Neural cell (in vitro differentiated cells): ENCODE data around the gene SEMA7A. TPM values are rescaled to one million over a fixed set of nuclear protein-coding genes. Genes with fewer than 3 reads are reported as not detected.

ENCODE experiments used
- H2AFZ ChIP-seq: fragments of 200-600, 300-800 bp; sonication (generic), shearing (Covaris generic); 2 replicates; pipeline ENCODE4 v1.6.0; 2014; ENCODE audit warnings: low read depth, mild to moderate bottlenecking, antibody characterized with exemption, low read length, moderate library complexity
- H3F3A ChIP-seq: fragments of 200-600 bp; shearing (Covaris generic); 2 replicates; pipeline ENCODE4 v1.6.1; 2016; ENCODE audit warnings: mild to moderate bottlenecking, moderate library complexity, mixed read lengths, antibody characterized with exemption, low read length; ENCODE audit not compliant: insufficient read depth, poor library complexity, severe bottlenecking
- H3K27ac ChIP-seq: fragments of 200-600, 300-800 bp; sonication (generic), shearing (Covaris generic); 2 replicates; pipeline ENCODE4 v1.5.1; 2014; ENCODE audit warnings: mild to moderate bottlenecking, low read length, moderate library complexity
- H3K27me3 ChIP-seq: fragments of 300-800, 200-600 bp; sonication (generic), shearing (Covaris generic); 2 replicates; pipeline ENCODE4 v1.6.0; 2014; ENCODE audit warnings: mild to moderate bottlenecking, low read depth, low read length, moderate library complexity; ENCODE audit not compliant: insufficient read depth
- H3K36me3 ChIP-seq: fragments of 300-800, 200-600 bp; sonication (generic), shearing (Covaris generic); 2 replicates; pipeline ENCODE4 v1.5.1; 2014; ENCODE audit warnings: mild to moderate bottlenecking, antibody characterized with exemption, low read length, moderate library complexity; ENCODE audit not compliant: insufficient read depth
- H3K4me2 ChIP-seq: fragments of 300-800, 200-600 bp; sonication (generic), shearing (Covaris generic); 2 replicates; pipeline ENCODE4 v1.6.0; 2014; ENCODE audit warnings: mild to moderate bottlenecking, low read length
- H3K4me3 ChIP-seq: fragments of 300-800, 200-600 bp; sonication (generic), shearing (Covaris generic); 2 replicates; pipeline ENCODE4 v1.5.1; 2014; ENCODE audit warnings: mild to moderate bottlenecking, low read length, moderate library complexity
- H3K79me2 ChIP-seq: fragments of 200-600 bp; shearing (Covaris generic); replicated peaks from 2 replicates; pipeline ENCODE4 v1.6.0; 2014; ENCODE audit warnings: mild to moderate bottlenecking, low read length, moderate library complexity; ENCODE audit not compliant: insufficient read depth
- H3K9ac ChIP-seq: fragments of 300-800, 200-600 bp; sonication (generic), shearing (Covaris generic); 2 replicates; pipeline ENCODE4 v1.6.1; 2016; ENCODE audit warnings: mild to moderate bottlenecking, low read length, mixed read lengths
- H3K9me2 ChIP-seq: fragments of 200-600 bp; shearing (Covaris generic); 2 replicates; pipeline ENCODE4 v1.6.1; 2016; ENCODE audit warnings: mild to moderate bottlenecking, low read length, mixed read lengths; ENCODE audit not compliant: insufficient read depth
- H3K9me3 ChIP-seq: fragments of 200-600, 300-800 bp; sonication (generic), shearing (Covaris generic); 2 replicates; pipeline ENCODE4 v1.6.1; 2016; ENCODE audit warnings: mild to moderate bottlenecking, mixed run types, low read length, moderate library complexity, mixed read lengths
- H4K20me1 ChIP-seq: fragments of 200-600 bp; shearing (Covaris generic); 2 replicates; pipeline ENCODE4 v1.6.1; 2016; ENCODE audit warnings: mild to moderate bottlenecking, mixed run types; ENCODE audit not compliant: insufficient read depth
- EP300 ChIP-seq: fragments of 450-650 bp; conservative IDR thresholded peaks from 2 replicates; pipeline ENCODE4 v1.6.1; 2014; ENCODE audit warnings: antibody characterized with exemption, mild to moderate bottlenecking, moderate library complexity; ENCODE audit not compliant: poor library complexity, severe bottlenecking
- EZH2 ChIP-seq: fragments of 200-600, 300-800 bp; shearing (Covaris generic), sonication (generic); IDR thresholded peaks from 2 replicates; pipeline ENCODE4 v1.6.1; 2014; ENCODE audit warnings: antibody characterized with exemption, low read length, borderline replicate concordance, mild to moderate bottlenecking; ENCODE audit not compliant: insufficient read depth, poor library complexity, severe bottlenecking
- MXI1 ChIP-seq: fragments of 450-650 bp; conservative IDR thresholded peaks from 2 replicates; pipeline ENCODE4 v1.6.1; 2014; ENCODE audit warnings: antibody characterized with exemption, mild to moderate bottlenecking; ENCODE audit not compliant: poor library complexity, severe bottlenecking
- POLR2AphosphoS5 ChIP-seq: IDR thresholded peaks from 2 replicates; pipeline ENCODE4 v1.6.1; 2012
- RAD21 ChIP-seq: fragments of 450-650 bp; conservative IDR thresholded peaks from 2 replicates; pipeline ENCODE4 v1.6.1; 2014; ENCODE audit warnings: antibody characterized with exemption, mild to moderate bottlenecking, moderate library complexity
- SMC3 ChIP-seq: fragments of 450-650 bp; conservative IDR thresholded peaks from 2 replicates; pipeline ENCODE4 v1.6.1; 2014; ENCODE audit warnings: antibody characterized with exemption, mild to moderate bottlenecking, moderate library complexity; ENCODE audit not compliant: poor library complexity
- TAF1 ChIP-seq: IDR thresholded peaks from 2 replicates; pipeline ENCODE4 v1.6.1; 2012; ENCODE audit warnings: low read depth
- polyA plus RNA-seq: library from polyadenylated mRNA; depleted of rRNA; stranded (reverse); fragments of >200 nt; gene quantifications from 2 replicates; pipeline ENCODE4 v1.2.3, GENCODE V29; 2014
- TF ChIP-seq, protein P1 (sequence below): IDR thresholded peaks from 2 replicates; pipeline ENCODE4 v1.6.1; 2012; ENCODE audit warnings: borderline replicate concordance
- TF ChIP-seq, protein P2 (sequence below): fragments of 450-650 bp; IDR thresholded peaks from 2 replicates; pipeline ENCODE4 v1.5.1; 2014; ENCODE audit warnings: antibody characterized with exemption, mild to moderate bottlenecking, moderate library complexity; ENCODE audit not compliant: poor library complexity, severe bottlenecking

Gene SEMA7A
- polyA plus RNA-seq, 1 donor from 2014 or later, result 28.8 TPM

DNA sequence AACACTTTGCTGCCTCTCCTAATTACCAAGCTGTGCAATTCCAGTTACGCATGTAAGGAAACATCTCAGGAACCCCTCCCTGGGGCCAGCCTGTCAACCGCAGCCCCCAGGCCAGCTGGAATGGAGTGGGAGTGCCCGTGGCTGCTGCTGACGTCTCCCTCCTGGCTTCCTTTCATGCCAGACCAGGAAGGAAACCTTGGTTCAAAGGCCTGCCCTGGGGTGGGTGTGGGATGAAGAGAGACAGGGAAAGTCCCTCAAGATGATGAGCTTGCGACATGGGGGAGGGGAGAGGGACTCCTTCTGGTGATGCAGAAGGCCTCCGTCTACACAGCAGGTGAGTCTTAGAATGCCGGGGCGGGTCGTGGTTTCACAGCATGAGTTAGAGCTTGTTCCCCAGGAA is 54.9 kb downstream of the SEMA7A start:
- Histone ChIP-seq H2AFZ (no peak overlapping the region), H3K27me3 (no peaks in the 10 kb centered on the region), H3K9ac (no peak overlapping the region), H4K20me1 (no peaks in the 10 kb centered on the region), H3K36me3 (no peaks in the 10 kb centered on the region), H3K27ac (no peak overlapping the region), H3F3A (no peaks in the 10 kb centered on the region), H3K9me3 (no peaks in the 10 kb centered on the region), H3K4me3 (no peak overlapping the region), H3K4me2 (no peak overlapping the region), H3K79me2 (no peaks in the 10 kb centered on the region), H3K9me2 (no peaks in the 10 kb centered on the region)
- TF ChIP-seq EZH2 (no peak), TAF1 (no peak), EP300 (no peak), MXI1 (no peak), SMC3 (no peak), POLR2AphosphoS5 (no peak), RAD21 (no peak)
- TF ChIP-seq, protein P1, sequence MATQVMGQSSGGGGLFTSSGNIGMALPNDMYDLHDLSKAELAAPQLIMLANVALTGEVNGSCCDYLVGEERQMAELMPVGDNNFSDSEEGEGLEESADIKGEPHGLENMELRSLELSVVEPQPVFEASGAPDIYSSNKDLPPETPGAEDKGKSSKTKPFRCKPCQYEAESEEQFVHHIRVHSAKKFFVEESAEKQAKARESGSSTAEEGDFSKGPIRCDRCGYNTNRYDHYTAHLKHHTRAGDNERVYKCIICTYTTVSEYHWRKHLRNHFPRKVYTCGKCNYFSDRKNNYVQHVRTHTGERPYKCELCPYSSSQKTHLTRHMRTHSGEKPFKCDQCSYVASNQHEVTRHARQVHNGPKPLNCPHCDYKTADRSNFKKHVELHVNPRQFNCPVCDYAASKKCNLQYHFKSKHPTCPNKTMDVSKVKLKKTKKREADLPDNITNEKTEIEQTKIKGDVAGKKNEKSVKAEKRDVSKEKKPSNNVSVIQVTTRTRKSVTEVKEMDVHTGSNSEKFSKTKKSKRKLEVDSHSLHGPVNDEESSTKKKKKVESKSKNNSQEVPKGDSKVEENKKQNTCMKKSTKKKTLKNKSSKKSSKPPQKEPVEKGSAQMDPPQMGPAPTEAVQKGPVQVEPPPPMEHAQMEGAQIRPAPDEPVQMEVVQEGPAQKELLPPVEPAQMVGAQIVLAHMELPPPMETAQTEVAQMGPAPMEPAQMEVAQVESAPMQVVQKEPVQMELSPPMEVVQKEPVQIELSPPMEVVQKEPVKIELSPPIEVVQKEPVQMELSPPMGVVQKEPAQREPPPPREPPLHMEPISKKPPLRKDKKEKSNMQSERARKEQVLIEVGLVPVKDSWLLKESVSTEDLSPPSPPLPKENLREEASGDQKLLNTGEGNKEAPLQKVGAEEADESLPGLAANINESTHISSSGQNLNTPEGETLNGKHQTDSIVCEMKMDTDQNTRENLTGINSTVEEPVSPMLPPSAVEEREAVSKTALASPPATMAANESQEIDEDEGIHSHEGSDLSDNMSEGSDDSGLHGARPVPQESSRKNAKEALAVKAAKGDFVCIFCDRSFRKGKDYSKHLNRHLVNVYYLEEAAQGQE, result no peak
- TF ChIP-seq, protein P2, sequence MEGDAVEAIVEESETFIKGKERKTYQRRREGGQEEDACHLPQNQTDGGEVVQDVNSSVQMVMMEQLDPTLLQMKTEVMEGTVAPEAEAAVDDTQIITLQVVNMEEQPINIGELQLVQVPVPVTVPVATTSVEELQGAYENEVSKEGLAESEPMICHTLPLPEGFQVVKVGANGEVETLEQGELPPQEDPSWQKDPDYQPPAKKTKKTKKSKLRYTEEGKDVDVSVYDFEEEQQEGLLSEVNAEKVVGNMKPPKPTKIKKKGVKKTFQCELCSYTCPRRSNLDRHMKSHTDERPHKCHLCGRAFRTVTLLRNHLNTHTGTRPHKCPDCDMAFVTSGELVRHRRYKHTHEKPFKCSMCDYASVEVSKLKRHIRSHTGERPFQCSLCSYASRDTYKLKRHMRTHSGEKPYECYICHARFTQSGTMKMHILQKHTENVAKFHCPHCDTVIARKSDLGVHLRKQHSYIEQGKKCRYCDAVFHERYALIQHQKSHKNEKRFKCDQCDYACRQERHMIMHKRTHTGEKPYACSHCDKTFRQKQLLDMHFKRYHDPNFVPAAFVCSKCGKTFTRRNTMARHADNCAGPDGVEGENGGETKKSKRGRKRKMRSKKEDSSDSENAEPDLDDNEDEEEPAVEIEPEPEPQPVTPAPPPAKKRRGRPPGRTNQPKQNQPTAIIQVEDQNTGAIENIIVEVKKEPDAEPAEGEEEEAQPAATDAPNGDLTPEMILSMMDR, result no peak

DNA sequence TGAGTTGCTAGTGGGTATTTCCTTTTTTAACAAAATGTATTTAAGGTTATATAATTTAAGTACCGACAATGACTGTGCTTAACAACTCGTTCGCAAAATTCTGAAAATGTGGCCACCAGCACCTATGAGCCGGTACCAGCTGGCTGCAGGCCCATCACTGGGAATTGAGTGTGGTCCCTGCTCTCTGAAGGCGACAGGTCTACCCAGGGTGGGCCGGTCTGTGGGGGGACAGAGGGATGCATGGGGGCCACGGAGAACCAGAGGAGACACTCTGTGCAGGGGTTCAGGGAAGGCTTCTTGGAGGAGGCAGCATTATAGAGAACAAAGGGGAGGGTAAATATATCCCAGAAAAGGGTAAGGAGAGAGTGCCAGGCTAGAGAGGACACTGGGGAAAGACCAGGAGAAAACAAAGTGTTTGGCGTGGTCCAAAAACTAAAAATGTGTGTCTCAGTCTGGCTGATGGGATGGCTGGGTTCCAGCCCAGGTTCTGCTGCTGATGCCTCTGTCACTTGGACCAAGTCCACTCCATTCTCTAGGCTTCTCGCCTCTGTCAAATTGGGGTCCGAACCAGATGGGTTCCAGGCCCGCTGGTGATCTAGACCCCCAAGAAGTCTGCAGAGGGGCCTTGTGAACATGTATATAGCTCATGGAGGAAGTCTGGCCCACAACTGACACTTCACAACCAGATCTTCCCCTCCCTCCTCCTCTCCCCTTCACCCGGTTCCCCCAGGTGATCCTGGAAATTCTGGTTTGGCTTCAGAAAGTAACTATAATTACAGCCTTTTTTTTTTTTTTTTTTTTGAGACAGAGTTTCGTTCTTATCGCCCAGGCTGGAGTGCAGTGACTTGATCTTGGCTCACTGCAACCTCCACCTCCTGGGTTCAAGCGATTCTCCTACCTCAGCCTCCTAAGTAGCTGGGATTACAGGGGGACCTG is 55.7 kb downstream of the SEMA7A start:
- H3K9me2 ChIP-seq, result no peaks in the 10 kb centered on the region
- H4K20me1 ChIP-seq, result no peaks in the 10 kb centered on the region
- no peaks in the 10 kb centered on the region for H3K9me3 ChIP-seq
- H3F3A ChIP-seq, result no peaks in the 10 kb centered on the region
- TF ChIP-seq TAF1 (no peak), MXI1 (no peak), POLR2AphosphoS5 (no peak), SMC3 (no peak), EP300 (no peak), RAD21 (no peak), EZH2 (no peak)
- TF ChIP-seq, protein P1, result no peak
- TF ChIP-seq, protein P2, result no peak
- H2AFZ ChIP-seq, result no peak overlapping the region
- H3K4me2 ChIP-seq, result no peak overlapping the region
- H3K36me3 ChIP-seq, result no peaks in the 10 kb centered on the region
- no peak overlapping the region for H3K27ac ChIP-seq
- H3K79me2 ChIP-seq, result no peaks in the 10 kb centered on the region
- no peak overlapping the region for H3K4me3 ChIP-seq
- no peaks in the 10 kb centered on the region for H3K27me3 ChIP-seq
- no peak overlapping the region for H3K9ac ChIP-seq
